Tibial nerve (tissue), 3 donors: ENCODE results near the gene FBXW11.

ENCODE experiments used
- CTCF ChIP-seq, 5 experiments: fragments of 200-600 bp in 3 of 5; fragments of 450-650 bp in 2 of 5; sonication (generic) in 3 of 5; IDR thresholded peaks; one replicate each; pipeline ENCODE4 v1.5.1; 2016 to 2019; ENCODE audit warnings: antibody characterized with exemption in 5 of 5, mild to moderate bottlenecking in 3 of 5, moderate library complexity in 2 of 5
- POLR2A ChIP-seq, 2 donors: fragments of 450-650 bp; IDR thresholded peaks; one replicate each; pipeline ENCODE4 v1.6.1; 2017; ENCODE audit warnings: antibody characterized with exemption in 2 of 2, mild to moderate bottlenecking in 2 of 2, moderate library complexity in 2 of 2

GRCh38 chr5:172048170-172048422 is 41.7 kb upstream of the FBXW11 start:
- no peak for TF ChIP-seq CTCF (IDR thresholded peaks at IDR 0.05)
- no peak for TF ChIP-seq POLR2A (IDR thresholded peaks at IDR 0.05)
